GM12878 (cell line): ENCODE data around the gene BACE2. TPM values are rescaled to one million over a fixed set of nuclear protein-coding genes. Genes with fewer than 3 reads are reported as not detected.

Experiments
- ATAC-seq: fragments of 200-7000 bp; cut with Tn5 transposase; 3 replicates; pipeline ENCODE4 v1.9.1; 2020; ENCODE audit warnings: mild to moderate bottlenecking, moderate library complexity
- BruUV-seq: library from RNA; stranded (reverse); fragments of 400-500 nt; replicated peaks from 2 replicates; lab custom pipeline; 2021; lab: Mats Ljungman, UMichigan
- CTCF ChIA-PET: fragments of 300-600 bp; sonication (Branson Sonifier 250); formaldehyde crosslinking; extraction: SDS; loops from one replicate; lab custom pipeline; 2021; ENCODE audit warnings: inconsistent platforms; lab: Yijun Ruan, JAX
- POLR2A ChIA-PET: fragments of 350-600 bp; formaldehyde crosslinking; extraction: SDS; loops from one replicate; lab custom pipeline; 2021; ENCODE audit warnings: inconsistent platforms; lab: Charles Lee
- RAD21 ChIA-PET: fragments of 300-600 bp; sonication (Branson Sonifier 250); formaldehyde crosslinking; loops from one replicate; lab custom pipeline; 2023; ENCODE audit warnings: antibody characterized with exemption; ENCODE audit not compliant: unreplicated experiment; lab: Charles Lee
- SMC1A ChIA-PET: fragments of 300-600 bp; sonication (Branson Sonifier 250); formaldehyde crosslinking; loops from one replicate; lab custom pipeline; 2023; ENCODE audit not compliant: unreplicated experiment, uncharacterized antibody; lab: Charles Lee
- DNase-seq: peaks from one replicate; pipeline ENCODE4 v3.0.0-alpha.2; 2011; ENCODE audit warnings: low read depth, low spot score
- FAIRE-seq: peaks from 3 replicates; lab custom pipeline; 2011; peaks lifted over from hg19 to GRCh38; lab: Jason Lieb, UNC
- H2AFZ ChIP-seq: 2 replicates; pipeline ENCODE4 v1.6.0; 2011; ENCODE audit warnings: low read depth, low read length, control low read depth; ENCODE audit not compliant: control insufficient read depth
- H3K27ac ChIP-seq: 2 replicates; pipeline ENCODE4 v1.5.1; 2011; ENCODE audit warnings: control low read depth; ENCODE audit not compliant: control insufficient read depth, insufficient read depth
- H3K27me3 ChIP-seq, 2 experiments: replicated peaks in 1 of 2; 2 replicates each; pipeline versions ENCODE4 v1.6.0 to v1.6.1; 2011; ENCODE audit warnings: low read length in 1 of 2; ENCODE audit not compliant: control insufficient read depth in 2 of 2, insufficient read depth in 2 of 2
- H3K36me3 ChIP-seq, 2 experiments: 2 replicates each; pipeline ENCODE4 v1.5.1; 2011; ENCODE audit warnings: low read length in 1 of 2; ENCODE audit not compliant: control insufficient read depth in 2 of 2, insufficient read depth in 2 of 2
- H3K4me1 ChIP-seq: 2 replicates; pipeline ENCODE4 v1.6.1; 2011; ENCODE audit warnings: mild to moderate bottlenecking, low read length, moderate library complexity, mixed read lengths; ENCODE audit not compliant: control insufficient read depth, insufficient read depth
- H3K4me2 ChIP-seq: 2 replicates; pipeline ENCODE4 v1.6.0; 2011; ENCODE audit warnings: control low read depth; ENCODE audit not compliant: control insufficient read depth, insufficient read depth
- H3K4me3 ChIP-seq: fragments of 200-600 bp; sonication (generic); 2 replicates; pipeline ENCODE4 v1.5.1; 2016
- H3K79me2 ChIP-seq: 2 replicates; pipeline ENCODE4 v1.6.0; 2011; ENCODE audit warnings: low read length; ENCODE audit not compliant: control insufficient read depth, insufficient read depth
- H3K9ac ChIP-seq: 2 replicates; pipeline ENCODE4 v1.8.0; 2011; ENCODE audit warnings: low read length, control low read depth, mixed read lengths; ENCODE audit not compliant: control insufficient read depth, insufficient read depth
- H3K9me3 ChIP-seq: replicated peaks from 3 replicates; pipeline ENCODE4 v1.5.1; 2011; ENCODE audit warnings: mild to moderate bottlenecking, low read length; ENCODE audit not compliant: control insufficient read depth, insufficient read depth
- H4K20me1 ChIP-seq: 2 replicates; pipeline ENCODE4 v1.6.0; 2011; ENCODE audit not compliant: control insufficient read depth, insufficient read depth
- ASH2L ChIP-seq: fragments of 300-600, 200-600 bp; sonication (generic); IDR thresholded peaks from 2 replicates; pipeline ENCODE4 v1.6.1; 2017; ENCODE audit warnings: low read depth, mild to moderate bottlenecking, borderline replicate concordance
- BCL11A ChIP-seq: IDR thresholded peaks from 2 replicates; pipeline ENCODE4 v1.6.1; 2011; ENCODE audit warnings: low read depth, low read length
- BMI1 ChIP-seq: fragments of 450-650 bp; IDR thresholded peaks from 2 replicates; pipeline ENCODE4 v1.6.1; 2016; ENCODE audit warnings: mild to moderate bottlenecking, moderate library complexity, borderline replicate concordance
- CREB1 ChIP-seq: IDR thresholded peaks from 2 replicates; pipeline ENCODE4 v1.6.1; 2012; ENCODE audit warnings: low read depth, mild to moderate bottlenecking, inconsistent platforms
- IKZF2 ChIP-seq, 2 experiments: fragments of 450-650 bp; IDR thresholded peaks; 2 replicates each; pipeline ENCODE4 v1.6.1; 2017; ENCODE audit warnings: mild to moderate bottlenecking in 2 of 2, moderate library complexity in 2 of 2
- KAT2A ChIP-seq: conservative IDR thresholded peaks from 2 replicates; pipeline ENCODE4 v1.6.1; 2011; ENCODE audit warnings: low read depth, low read length; ENCODE audit not compliant: control insufficient read depth
- KDM1A ChIP-seq: fragments of 200-600 bp; sonication (generic); IDR thresholded peaks from 2 replicates; pipeline ENCODE4 v1.6.1; 2016; ENCODE audit warnings: borderline replicate concordance
- MYB ChIP-seq: fragments of 150-350 bp; IDR thresholded peaks from 2 replicates; pipeline ENCODE4 v1.6.1; 2014; ENCODE audit warnings: mild to moderate bottlenecking, low read depth, low read length, borderline replicate concordance
- NBN ChIP-seq: fragments of 450-650 bp; IDR thresholded peaks from 2 replicates; pipeline ENCODE4 v1.6.1; 2016
- NFXL1 ChIP-seq: fragments of 450-650 bp; IDR thresholded peaks from 2 replicates; pipeline ENCODE4 v1.6.1; 2017; ENCODE audit warnings: antibody characterized with exemption, mild to moderate bottlenecking, borderline replicate concordance
- NKRF ChIP-seq: fragments of 450-650 bp; conservative IDR thresholded peaks from 2 replicates; pipeline ENCODE4 v1.6.1; 2017; ENCODE audit warnings: mild to moderate bottlenecking, moderate library complexity
- NR2F1 ChIP-seq: fragments of 450-650 bp; conservative IDR thresholded peaks from 2 replicates; pipeline ENCODE4 v1.6.1; 2017; ENCODE audit warnings: mild to moderate bottlenecking
- NRF1 ChIP-seq: conservative IDR thresholded peaks from 2 replicates; pipeline ENCODE4 v1.6.1; 2011; ENCODE audit warnings: mild to moderate bottlenecking, low read depth, low read length, improper control_type of control experiment
- REST ChIP-seq: IDR thresholded peaks from 2 replicates; pipeline ENCODE4 v1.6.1; 2012; ENCODE audit warnings: mild to moderate bottlenecking, low read depth, low read length
- SP1 ChIP-seq: IDR thresholded peaks from one replicate; pipeline ENCODE4 v1.6.1; 2011; ENCODE audit warnings: low read depth, low read length
- TAF1 ChIP-seq: IDR thresholded peaks from 2 replicates; pipeline ENCODE4 v1.6.1; 2011; ENCODE audit warnings: mild to moderate bottlenecking, low read depth, low read length, borderline replicate concordance
- TBL1XR1 ChIP-seq: IDR thresholded peaks from 2 replicates; pipeline ENCODE4 v1.6.1; 2012; ENCODE audit warnings: low read depth, low read length, improper control_type of control experiment
- in situ Hi-C: fragments of 300-500 bp; cut with MboI; formaldehyde crosslinking; loops from 9 replicates; pipeline ENCODE4 v1.14.3; 2018; ENCODE audit warnings: mixed read lengths
- intact Hi-C: fragments of 100-400 bp; cut with micrococcal nuclease; formaldehyde crosslinking; loops from one replicate; pipeline ENCODE4 v1.14.2; 2022; ENCODE audit not compliant: unreplicated experiment
- polyA plus RNA-seq, 11 experiments: library from polyadenylated mRNA; depleted of rRNA in 4 of 11; unstranded in 6 of 11; stranded (reverse) in 5 of 11; fragments of >200 nt; fragmentation: Nextera tagmentation in 4 of 11; fragmentation: Illumina TruSeq in 1 of 11; extraction: Ambion mirVana in 4 of 11; extraction: Trizol in 1 of 11; gene quantifications; 1 replicate in 1 of 11; 2 replicates in 10 of 11; pipeline versions ENCODE4 v1.2.1 to v1.2.3, GENCODE V29; 2011 to 2016; ENCODE audit warnings: inconsistent platforms in 2 of 11, missing spikeins in 2 of 11, low read depth in 1 of 11
- total RNA-seq, 4 experiments: library from RNA; depleted of rRNA in 3 of 4; stranded (reverse); fragments of >200 nt in 3 of 4; fragmentation: Illumina TruSeq in 1 of 4; extraction: Trizol in 1 of 4; gene quantifications; 2 replicates each; pipeline versions ENCODE4 v1.2.1 to v1.2.3, GENCODE V29; 2013 to 2021
- TF ChIP-seq, protein P1 (sequence below): fragments of 450-650 bp; IDR thresholded peaks from 2 replicates; pipeline ENCODE4 v1.6.1; 2017; ENCODE audit warnings: mild to moderate bottlenecking, moderate library complexity

BACE2 gene
- total and polyA plus RNA-seq, 10 of the 15 experiments (the other 5 are each of a cell fraction or from before 2014, with no cell fraction given) = 0.04 to 0.69 (median 0.18) TPM; not detected in 5

- Histone ChIP-seq H3K36me3 (no peaks in the 10 kb centered on the region), H3K4me2 (no peak overlapping the region), H3K4me1 (no peaks in the 10 kb centered on the region), H3K9me3 (peaks cover 4% of the 10 kb centered on the region; the same call in 1 of the 3 replicates), H4K20me1 (no peaks in the 10 kb centered on the region), H3K27me3 (peaks cover 0 to 2% of the 10 kb centered on the region in 2 experiments; a peak in 1 of 4 replicates), H3K27ac (no peak overlapping the region), H3K9ac (no peak overlapping the region), H3K4me3 (no peak overlapping the region), H3K79me2 (no peaks in the 10 kb centered on the region), H2AFZ (no peak overlapping the region)
- no TSS peak for BruUV-seq
- TF ChIP-seq KAT2A = no peak
- no peak for TF ChIP-seq MYB
- TF ChIP-seq IKZF2 (IDR thresholded peaks at IDR 0.05) = no peak
- TF ChIP-seq NBN = no peak
- no peak for TF ChIP-seq NR2F1
- no peak for TF ChIP-seq NKRF
- TF ChIP-seq ASH2L = no peak
- TF ChIP-seq NRF1 = no peak
- TF ChIP-seq, protein P1, sequence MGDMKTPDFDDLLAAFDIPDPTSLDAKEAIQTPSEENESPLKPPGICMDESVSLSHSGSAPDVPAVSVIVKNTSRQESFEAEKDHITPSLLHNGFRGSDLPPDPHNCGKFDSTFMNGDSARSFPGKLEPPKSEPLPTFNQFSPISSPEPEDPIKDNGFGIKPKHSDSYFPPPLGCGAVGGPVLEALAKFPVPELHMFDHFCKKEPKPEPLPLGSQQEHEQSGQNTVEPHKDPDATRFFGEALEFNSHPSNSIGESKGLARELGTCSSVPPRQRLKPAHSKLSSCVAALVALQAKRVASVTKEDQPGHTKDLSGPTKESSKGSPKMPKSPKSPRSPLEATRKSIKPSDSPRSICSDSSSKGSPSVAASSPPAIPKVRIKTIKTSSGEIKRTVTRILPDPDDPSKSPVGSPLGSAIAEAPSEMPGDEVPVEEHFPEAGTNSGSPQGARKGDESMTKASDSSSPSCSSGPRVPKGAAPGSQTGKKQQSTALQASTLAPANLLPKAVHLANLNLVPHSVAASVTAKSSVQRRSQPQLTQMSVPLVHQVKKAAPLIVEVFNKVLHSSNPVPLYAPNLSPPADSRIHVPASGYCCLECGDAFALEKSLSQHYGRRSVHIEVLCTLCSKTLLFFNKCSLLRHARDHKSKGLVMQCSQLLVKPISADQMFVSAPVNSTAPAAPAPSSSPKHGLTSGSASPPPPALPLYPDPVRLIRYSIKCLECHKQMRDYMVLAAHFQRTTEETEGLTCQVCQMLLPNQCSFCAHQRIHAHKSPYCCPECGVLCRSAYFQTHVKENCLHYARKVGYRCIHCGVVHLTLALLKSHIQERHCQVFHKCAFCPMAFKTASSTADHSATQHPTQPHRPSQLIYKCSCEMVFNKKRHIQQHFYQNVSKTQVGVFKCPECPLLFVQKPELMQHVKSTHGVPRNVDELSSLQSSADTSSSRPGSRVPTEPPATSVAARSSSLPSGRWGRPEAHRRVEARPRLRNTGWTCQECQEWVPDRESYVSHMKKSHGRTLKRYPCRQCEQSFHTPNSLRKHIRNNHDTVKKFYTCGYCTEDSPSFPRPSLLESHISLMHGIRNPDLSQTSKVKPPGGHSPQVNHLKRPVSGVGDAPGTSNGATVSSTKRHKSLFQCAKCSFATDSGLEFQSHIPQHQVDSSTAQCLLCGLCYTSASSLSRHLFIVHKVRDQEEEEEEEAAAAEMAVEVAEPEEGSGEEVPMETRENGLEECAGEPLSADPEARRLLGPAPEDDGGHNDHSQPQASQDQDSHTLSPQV = no peak
- TF ChIP-seq REST = no peak
- TF ChIP-seq CREB1 = no peak
- no peak for TF ChIP-seq BCL11A
- no peak for TF ChIP-seq BMI1
- no peak for TF ChIP-seq NFXL1
- TF ChIP-seq TBL1XR1 = no peak
- TF ChIP-seq SP1 = no peak
- TF ChIP-seq KDM1A = no peak
- TF ChIP-seq TAF1 = no peak
- ChIA-PET CTCF (no interaction called here), RAD21 (no interaction called here), SMC1A (interaction anchor here (1.4 kb wide), 1 partner anchor 24 kb away, joined by 4 read pairs; no protein-coding TSS in a partner anchor), POLR2A (interaction anchor here (0.6 kb wide), 1 partner anchor 189 kb away, joined by 11 read pairs; no protein-coding TSS in a partner anchor)
- FAIRE-seq (no peak), ATAC-seq (no peak), DNase-seq (no peak)
- intact Hi-C loops = no loop called here
- in situ Hi-C loops = no loop called here
Observed at GRCh38 chr21:41307219-41307618, 139.3 kb downstream of the BACE2 start.
